ENCODE results near the gene STAT1.

STAT1 gene

DNA sequence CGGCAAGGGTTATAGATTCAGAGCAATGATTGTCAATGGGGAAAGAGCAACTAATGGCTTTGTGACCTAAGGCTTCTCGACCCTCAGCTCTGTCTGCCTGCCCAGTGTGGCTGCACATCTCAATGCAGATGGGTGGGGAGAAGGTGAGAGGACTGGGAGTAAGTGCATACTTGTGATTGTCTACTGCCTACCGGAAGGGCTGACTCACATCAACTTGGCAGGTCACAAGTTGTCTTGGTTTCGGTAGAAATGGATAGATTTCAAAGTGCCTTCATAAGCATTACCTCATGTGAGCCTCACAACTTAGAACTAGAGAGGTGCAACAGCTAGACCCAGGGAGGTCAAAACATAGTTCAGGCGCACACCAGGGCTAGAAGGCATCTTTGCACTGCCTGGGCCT is 29.4 kb downstream of the STAT1 start:
- no peak for DNase-seq (ENCODE audit: low read depth in 1 of 2, low spot score in 1 of 2)

DNA sequence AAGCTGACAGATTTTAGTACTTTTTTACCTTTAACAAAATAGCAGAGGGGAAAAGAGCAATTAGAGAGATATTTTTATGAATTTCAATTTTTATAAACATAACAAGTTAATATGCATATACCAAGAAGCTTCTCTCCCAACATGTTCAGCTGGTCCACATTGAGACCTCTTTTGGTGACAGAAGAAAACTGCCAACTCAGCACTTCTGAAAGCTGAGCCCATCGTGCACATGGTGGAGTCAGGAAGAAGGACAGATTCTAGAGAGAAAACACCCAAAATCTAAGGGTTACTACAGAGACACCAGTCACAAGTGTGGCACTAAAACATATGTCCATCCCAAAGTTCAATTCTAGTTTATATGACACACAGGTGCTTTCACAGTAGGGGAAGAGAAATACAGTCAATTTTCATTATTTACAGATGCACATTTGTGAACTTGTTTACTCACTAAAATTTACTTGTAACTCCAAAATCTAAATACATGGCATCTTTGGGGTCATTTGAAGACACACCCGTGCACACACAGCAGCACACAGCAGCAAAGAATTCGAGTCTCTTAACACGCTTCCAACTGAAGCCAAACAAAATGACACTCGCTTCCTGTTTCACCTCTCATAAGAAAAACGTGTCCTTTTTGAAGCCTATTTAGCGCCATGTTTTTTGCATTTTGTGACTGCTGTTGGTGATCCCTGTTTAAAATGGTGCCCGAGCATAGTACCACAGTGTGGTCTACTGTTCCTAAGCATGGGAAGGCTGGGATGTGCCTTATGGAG is 31.5 kb downstream of the STAT1 start:
- DNase-seq (ENCODE audit: low read depth in 1 of 2, low spot score in 1 of 2) = no peak

DNA sequence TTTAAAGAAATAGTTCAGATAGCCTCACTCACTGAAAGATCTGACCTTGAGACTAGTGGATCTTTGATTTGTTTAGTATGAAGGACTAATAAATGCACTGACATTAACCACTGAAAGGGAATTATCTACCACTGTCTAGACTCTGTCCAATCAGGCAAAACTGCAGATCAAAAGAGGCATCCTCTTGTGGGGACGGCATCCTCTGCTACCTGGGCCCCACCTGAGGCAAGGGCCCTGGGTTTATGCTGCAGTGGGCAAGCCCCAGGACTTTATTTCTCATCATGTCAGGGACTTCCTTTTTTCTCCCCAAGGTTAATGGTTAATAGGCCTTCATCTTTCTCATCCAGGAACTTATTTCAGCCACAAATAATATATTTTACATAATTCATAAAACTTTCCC is 32.2 kb downstream of the STAT1 start:
- DNase-seq (ENCODE audit: low read depth in 1 of 2, low spot score in 1 of 2) = no peak

DNA sequence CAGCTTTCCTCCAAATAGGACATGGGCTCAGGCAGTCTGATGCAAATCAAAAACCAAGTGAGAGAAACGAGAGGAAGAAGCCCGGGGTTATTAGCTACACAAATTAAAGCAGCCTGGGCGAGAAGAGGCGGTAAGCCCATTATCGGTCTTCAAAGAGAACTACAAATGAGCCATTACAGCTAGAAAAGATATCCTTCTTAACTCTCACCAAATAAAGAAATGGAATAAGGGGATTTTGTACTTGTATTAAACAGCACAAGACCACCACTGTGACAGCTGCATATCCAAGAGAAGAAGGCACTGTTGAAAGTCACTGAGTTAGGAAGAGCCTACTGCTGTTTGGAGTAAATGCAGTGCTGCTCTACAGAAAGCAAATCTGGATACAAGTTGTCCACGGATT is 32.6 kb downstream of the STAT1 start:
- DNase-seq (ENCODE audit: low read depth in 1 of 2, low spot score in 1 of 2) = no peak

DNA sequence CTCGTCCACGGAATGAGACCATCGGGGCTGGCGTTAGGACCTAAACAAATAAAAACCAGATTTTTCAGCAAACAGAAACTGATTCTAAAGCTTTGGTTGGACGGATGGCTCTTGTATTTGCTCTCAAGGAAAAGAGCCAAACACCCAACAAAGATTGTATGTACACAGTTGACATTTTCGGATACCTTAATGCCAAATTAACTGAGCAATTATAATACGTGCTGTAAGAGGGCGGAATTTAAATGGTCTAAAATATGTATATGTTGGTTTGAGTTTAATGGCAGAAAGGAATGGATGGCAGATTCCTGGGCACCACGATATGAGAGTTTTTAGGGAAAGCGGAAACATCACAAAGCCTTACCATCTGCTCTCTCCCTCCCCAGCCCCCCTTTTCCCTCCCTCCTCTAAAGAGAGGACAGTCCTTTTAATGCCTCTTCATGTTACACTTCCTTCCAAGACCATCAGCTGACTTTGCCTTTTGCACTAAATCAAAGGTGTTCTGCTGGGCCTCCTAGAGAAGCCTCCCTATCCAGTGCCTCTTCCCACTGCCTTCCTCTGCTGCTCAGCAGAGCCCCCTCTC is 33.3 kb downstream of the STAT1 start:
- DNase-seq (ENCODE audit: low read depth in 1 of 2, low spot score in 1 of 2) = no peak

DNA sequence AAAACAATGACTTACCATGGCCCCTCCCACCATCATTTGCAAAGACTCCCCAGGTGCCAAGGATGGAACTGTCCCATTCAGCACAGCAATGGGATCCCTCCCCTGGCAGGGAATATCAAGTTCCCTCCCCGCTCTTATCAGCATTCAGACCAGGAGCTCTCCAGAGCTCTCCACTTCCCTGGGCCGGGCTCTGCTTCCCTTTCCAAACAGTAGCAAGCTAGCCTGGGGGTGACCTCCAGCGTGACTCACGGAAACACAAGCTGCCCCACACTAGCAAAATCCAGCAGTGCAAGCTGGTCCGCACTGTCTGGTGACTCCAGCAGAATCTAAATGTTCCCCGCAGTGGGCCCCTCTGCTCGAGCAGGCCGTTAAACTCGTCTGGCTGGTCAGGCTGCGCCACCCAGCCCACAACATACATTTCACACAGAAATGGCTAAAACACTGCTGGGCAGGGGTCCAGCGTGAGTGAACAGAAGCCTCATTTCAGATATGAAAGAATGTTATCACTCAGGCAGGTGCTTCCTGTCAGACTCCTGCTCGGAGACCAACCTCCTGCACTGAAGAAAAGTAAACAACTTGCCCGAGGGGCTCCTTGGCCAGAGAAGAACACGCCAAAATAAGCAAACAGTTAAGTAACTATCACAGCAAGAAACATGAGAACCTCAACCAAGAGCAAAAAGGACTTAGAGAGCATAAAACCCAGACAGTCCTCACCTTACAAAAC is 33.9 kb downstream of the STAT1 start:
- DNase-seq (ENCODE audit: low read depth in 1 of 2, low spot score in 1 of 2) = no peak

DNA sequence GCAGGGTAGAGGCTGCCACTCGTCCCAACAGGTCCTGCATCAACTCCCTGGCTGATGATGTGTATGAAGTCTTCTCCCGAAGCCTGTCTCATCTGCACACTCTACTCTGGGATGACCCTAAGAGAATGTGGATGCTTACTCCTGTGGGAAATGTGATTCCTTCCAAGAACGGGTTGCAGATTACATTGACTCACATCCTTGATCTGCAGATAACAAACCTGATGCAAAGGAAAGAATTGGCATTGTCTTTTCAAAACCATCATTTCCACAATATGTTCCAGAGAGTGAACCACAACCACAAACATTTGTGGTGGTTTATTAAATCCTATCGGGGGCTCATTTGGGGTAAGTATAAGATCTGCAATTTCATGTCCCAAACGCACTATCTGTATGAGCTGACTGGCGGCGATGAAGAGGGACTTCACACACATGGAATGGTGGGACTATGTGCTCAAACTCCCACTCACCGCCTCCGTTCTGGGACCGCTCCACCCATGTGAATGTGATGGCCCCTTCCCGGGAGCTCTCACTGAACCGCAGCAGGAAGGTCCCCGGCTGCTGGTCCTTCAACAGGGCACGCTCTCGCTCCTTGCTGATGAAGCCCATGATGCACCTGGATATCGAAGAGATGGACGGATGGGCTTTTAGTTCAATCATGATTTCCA is 35.5 kb downstream of the STAT1 start:
- no peak for DNase-seq (ENCODE audit: low read depth in 1 of 2, low spot score in 1 of 2)

DNA sequence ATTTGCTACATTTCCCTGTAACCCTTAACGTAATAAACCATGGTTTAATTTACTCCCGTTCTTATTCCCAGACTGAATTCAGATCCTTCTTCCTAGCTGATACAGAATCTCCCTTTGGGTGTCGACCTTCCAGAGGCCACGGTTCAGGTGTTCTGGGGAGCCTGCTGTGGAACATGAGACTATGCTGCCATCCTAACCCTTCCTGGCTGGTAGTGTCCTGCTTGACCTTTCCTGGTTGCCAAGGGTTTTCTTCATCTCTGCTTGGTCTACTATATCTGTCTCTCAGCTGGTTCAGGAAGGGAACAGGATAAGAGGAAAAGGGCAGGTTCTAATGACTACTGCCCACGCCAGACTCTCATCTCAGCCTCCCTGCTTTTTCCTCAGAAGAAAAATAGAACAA is 36.5 kb downstream of the STAT1 start:
- no peak for DNase-seq (ENCODE audit: low read depth in 1 of 2, low spot score in 1 of 2)

DNA sequence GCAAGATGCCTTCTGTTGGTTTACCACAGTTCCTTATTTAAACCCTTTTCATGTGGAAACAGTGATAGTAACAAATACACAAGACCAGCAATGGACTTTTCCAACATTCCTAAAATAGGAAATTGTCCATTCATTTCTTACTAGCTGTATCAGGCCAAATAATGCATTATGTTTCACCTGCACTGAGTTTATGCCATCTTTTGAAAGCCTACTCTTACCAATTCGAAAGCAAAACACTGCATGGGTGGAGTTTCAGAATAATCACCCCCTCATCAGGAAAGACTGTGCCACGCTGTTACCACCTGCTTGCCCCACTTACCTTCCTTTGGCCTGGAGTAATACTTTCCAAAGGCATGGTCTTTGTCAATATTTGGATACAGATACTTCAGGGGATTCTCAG is 37.5 kb downstream of the STAT1 start:
- DNase-seq (ENCODE audit: low read depth in 1 of 2, low spot score in 1 of 2) = no peak

DNA sequence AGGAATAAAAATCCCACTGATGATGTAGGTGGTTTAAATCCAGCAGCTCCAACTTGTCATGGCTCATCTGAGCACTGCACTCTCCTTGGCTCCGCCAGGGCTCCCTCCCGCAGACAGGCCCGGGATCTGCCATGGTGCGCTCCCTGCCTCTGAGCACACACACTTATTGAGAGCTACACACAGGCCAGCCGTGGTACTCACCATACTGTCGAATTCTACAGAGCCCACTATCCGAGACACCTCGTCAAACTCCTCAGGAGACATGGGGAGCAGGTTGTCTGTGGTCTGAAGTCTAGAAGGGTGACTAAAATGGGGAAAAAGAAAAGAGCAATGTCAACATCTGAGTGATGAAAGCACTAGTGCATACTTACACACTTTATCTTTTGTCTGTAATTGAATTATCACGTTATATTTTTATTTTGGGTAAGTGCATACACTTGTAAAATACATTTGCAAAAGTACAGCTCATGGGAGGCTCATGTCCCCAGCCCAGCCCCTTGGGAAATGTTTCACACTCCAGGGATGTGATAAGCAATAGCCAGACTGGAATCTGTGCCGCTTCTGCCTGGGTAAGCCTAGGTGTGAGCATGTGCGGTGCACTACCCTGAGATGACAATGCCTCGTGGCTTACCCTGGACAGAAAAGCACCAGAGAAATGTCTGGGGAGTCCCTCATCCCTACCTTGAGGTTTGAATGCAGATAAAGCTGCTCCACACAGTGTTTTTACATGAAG is 39.2 kb downstream of the STAT1 start:
- no peak for DNase-seq (ENCODE audit: low read depth in 1 of 2, low spot score in 1 of 2)

DNA sequence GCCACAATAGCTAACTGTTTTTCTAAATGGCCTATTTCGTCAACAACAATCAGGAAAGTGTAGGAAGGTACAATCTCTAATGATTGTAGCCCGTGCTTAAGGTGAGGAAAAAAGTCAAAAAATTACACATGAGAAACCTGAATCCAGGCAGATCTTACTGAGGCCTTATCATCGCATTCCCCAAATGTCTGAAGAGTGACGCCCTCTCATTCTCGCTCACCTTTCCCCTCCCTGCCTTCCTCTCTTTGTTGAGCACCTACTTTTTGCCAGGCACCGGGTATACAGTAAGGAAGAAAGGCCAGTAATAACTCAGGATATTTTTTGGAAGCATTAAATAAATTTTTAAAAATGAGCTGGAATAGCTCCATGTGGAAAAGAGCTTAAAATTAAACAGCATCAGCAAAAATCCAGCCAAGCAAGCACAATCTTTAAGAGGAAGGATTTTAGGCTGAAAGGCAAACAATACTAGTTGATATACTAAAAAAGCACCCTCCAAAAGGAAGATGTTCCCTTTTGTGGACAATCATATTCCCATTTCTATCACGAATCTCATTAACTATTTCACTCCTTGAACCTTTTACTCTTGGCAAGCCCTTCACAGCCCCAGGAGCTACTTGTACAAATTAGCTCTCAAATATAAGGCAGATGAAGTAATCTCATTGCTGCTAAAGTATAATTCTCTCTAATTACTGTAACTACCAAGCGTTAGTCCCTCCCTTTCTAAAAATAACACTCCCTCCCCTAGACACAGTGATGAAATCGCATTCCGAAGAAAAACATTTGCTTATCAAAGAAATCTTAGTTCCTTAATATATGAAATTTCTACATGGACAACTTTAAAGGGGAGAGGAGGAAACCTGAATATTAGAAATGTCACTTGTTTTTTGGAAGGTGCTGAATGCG is 40.0 kb downstream of the STAT1 start:
- DNase-seq (ENCODE audit: low read depth in 1 of 2, low spot score in 1 of 2) = no peak

DNA sequence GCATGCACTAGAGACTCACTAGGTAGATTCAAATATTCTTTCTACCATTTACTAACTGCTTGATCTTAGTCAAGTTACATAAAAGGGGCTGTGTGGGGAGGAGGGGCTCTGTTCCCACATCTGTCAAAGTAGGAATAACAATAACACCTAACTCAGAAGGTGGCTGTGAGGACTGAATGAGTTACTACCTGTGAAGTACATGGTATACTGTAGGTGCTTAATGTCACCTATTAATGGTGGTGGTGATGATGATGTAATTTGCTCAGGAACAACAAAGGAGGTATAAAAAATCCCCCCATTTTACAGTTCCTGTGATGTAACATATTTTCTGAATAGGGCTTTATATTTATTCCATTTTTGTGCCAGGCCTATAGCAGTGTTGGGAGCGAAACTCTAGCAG is 40.7 kb downstream of the STAT1 start:
- DNase-seq (ENCODE audit: low read depth in 1 of 2, low spot score in 1 of 2) = no peak

DNA sequence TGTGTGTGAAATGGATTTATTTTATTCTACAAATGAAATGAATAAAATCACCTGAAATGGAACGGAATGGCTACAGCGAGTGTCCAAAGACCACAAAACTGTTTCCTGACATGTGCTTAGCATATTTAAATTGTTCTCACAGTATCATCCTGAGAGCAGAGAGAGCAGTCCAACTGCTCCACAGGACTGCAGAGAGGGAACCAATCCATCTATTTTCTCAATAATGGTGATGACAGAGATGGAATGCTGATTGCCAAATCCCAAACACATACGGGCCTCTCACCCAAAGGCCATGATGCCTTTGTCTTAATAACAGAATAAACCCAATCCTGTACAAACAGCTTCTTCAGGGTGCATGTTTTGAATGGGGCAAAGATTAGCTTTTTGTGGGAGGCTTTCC is 41.1 kb downstream of the STAT1 start:
- no peak for DNase-seq (ENCODE audit: low read depth in 1 of 2, low spot score in 1 of 2)

DNA sequence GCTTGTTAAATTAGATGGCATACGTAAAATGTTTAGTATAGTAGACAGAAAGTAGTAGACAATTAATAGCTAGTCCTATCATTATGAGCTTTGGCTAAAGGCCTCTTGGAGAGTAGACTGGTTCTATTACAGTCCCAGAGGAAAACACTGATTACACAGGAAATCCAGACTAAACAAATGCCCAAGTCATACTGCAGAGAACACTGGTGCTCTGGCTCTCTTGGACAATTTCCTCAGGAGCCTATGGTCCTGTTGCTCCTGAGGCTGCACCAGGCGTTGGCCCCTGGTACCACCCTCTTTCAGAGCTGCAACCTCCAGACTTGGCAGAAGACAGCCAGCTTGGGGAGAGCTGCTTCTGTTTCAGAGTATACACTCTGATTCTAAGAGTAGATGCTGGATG is 41.8 kb downstream of the STAT1 start:
- no peak for DNase-seq (ENCODE audit: low read depth in 1 of 2, low spot score in 1 of 2)

DNA sequence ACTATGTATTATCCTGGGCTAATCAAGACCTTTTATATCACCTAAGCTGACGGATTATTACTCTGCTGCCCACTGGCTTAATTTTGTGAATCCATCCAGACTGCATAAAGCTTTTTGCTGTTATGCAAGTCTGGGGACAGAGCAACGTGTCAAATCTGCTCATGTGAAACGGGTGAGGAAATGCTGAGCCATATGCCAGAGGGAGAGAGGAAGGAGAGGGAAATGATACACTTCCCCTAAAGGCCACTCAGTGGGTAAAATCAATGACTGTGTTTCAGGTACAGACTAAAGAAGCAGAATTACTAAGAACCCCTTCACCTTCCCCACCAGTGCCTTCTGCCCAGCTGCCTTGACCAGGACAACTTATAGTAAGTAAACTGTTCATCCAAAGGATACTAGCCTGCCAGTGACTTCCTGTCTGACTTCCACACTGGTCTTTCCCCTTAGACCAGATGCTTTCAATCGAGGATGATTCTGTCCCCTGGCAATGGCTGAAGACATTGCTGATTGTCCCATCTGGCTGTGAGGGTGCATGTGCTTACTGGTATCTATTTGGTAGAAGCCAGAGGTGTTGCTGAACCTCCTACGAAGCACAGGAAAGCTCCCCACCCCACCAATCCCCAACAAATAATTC is 43.0 kb downstream of the STAT1 start:
- DNase-seq (ENCODE audit: low read depth in 1 of 2, low spot score in 1 of 2) = no peak

DNA sequence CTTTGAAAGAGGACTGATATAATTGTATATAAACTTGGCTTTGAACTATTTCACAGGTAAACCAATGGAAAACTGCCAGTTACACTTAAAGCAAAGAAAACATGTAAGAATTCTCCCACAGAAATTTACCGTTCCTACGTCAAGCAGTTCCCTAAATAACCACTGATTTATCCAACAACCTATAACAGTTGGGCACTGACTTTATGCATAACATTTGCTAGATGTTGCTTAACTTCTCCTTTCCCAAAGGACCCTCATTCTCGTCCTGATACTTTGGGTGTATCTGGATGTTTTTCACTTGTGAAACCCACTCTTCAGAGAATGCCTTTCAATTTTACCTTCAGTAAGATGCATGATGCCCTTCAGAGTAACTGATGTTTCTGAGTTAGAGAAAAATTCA is 43.8 kb downstream of the STAT1 start:
- DNase-seq (ENCODE audit: low read depth in 1 of 2, low spot score in 1 of 2) = no peak

DNA sequence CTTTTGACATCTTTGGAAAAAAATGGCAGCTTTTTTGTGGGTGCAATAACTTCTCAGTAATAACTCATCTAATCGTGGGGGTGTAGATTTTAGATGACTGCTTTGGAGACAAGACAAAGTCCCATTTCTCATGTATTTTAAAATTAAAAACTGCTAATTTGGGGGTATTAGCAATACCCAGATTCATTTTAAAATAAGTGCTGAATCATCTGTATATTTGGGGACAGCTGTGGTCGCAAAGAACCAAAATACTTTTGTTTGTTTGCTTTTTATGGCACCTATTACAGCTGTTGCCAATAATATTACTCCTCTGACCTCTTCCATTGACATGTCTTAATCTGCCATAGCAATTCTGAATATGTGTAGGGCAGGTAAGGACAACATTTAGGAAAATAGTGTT is 45.4 kb downstream of the STAT1 start:
- DNase-seq (ENCODE audit: low read depth in 1 of 2, low spot score in 1 of 2) = no peak

DNA sequence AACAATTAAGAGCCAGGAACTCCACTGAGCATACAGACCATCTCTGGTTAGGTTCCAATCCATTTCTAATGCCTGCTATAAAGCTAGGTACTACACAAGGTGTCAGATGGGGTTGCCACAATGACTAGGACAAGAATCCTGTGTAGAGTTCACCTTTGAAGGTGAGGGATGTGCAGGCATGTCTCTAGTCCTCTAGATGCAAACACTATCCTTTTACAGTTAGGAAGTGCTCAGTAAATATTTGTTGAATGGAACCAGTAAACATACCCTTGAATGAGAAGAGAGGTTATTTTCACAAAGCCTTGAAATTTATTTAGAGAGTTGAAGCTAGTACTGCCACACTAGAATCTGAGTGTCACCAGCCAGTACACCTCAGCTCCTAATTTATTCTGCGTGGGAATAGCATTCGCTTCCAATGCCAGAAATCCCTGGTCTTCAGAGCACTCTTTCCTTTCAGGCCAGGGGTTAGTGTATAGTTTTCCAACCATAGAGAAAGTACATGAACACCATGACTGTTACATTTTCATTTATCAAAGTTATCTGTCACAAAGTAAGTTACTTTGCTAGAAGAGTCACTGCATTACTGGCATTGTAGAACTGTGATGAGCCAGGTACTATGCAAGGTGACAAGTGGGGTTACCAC is 48.3 kb downstream of the STAT1 start:
- DNase-seq (ENCODE audit: low read depth in 1 of 2, low spot score in 1 of 2) = no peak

DNA sequence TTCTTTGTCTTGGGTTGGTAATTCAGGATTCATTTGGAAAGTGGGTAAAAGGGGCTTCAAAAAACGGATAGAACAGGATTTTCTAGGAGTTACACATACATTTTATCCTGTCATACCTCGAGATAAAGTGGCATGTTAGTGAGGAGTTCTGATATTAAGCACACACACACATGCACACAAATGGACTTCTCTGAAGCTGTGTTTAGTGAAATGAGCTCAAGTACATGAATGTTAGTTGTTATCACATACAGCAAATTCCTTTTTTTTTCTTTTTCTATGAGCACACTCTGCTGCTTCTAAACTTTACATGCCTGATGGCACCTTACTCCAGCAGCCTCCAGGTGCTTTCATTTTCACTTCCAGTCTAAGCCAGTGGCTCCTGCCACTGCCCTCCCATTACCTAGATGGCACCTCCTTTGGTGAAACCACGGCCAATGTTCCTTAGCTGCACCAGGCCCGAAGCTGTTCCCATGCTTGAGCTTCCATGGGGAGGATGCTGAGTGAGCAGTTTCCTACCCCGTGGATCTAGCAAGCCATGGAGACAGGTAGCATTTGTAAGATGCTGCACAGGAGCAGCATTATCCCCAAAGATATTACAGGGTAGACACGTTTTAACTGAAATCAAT is 49.7 kb downstream of the STAT1 start:
- DNase-seq (ENCODE audit: low read depth in 1 of 2, low spot score in 1 of 2) = no peak
